IPS-15b (cell line): ENCODE measurements around the gene ABCA2.

Experiments used
- H3K27me3 ChIP-seq: one replicate; pipeline ENCODE4 v1.6.1; 2013; ENCODE audit warnings: low read length; ENCODE audit not compliant: control insufficient read depth, insufficient read depth
- H3K36me3 ChIP-seq: one replicate; pipeline ENCODE4 v1.6.1; 2013; ENCODE audit warnings: low read length; ENCODE audit not compliant: control insufficient read depth, insufficient read depth
- H3K4me1 ChIP-seq: one replicate; pipeline ENCODE4 v1.6.1; 2013; ENCODE audit warnings: mild to moderate bottlenecking, low read length; ENCODE audit not compliant: control insufficient read depth, insufficient read depth
- H3K4me3 ChIP-seq: one replicate; pipeline ENCODE4 v1.5.1; 2013; ENCODE audit warnings: low read depth, low read length
- H3K9ac ChIP-seq: one replicate; pipeline ENCODE4 v1.6.1; 2013; ENCODE audit warnings: low read depth, mild to moderate bottlenecking, low read length
- H3K9me3 ChIP-seq: one replicate; pipeline ENCODE4 v1.6.1; 2013; ENCODE audit warnings: mild to moderate bottlenecking, low read length; ENCODE audit not compliant: control insufficient read depth, insufficient read depth

ABCA2 gene

GRCh38 chr9:137013571-137013940 lies 14.5 kb downstream of the ABCA2 start:
- Histone ChIP-seq H3K4me3 (no peak overlapping the region), H3K9ac (no peak overlapping the region), H3K27me3 (no peaks in the 10 kb centered on the region), H3K36me3 (peaks cover 3% of the 10 kb centered on the region), H3K4me1 (no peaks in the 10 kb centered on the region), H3K9me3 (no peaks in the 10 kb centered on the region)

- H3K36me3 ChIP-seq: peaks cover 6% of the 10 kb centered on the region
- no peaks in the 10 kb centered on the region for H3K9me3 ChIP-seq
- no peaks in the 10 kb centered on the region for H3K4me1 ChIP-seq
- H3K27me3 ChIP-seq: no peaks in the 10 kb centered on the region
- no peak overlapping the region for H3K4me3 ChIP-seq
- H3K9ac ChIP-seq: no peak overlapping the region
Measured at GRCh38 chr9:137012694-137013570, 15.1 kb downstream of the ABCA2 start.

GRCh38 chr9:137011907-137012675 lies 15.9 kb downstream of the ABCA2 start:
- Histone ChIP-seq H3K4me3 (no peak overlapping the region), H3K4me1 (no peaks in the 10 kb centered on the region), H3K36me3 (peaks cover 6% of the 10 kb centered on the region), H3K9me3 (no peaks in the 10 kb centered on the region), H3K9ac (no peak overlapping the region), H3K27me3 (no peaks in the 10 kb centered on the region)

- Histone ChIP-seq H3K36me3 (peaks cover 6% of the 10 kb centered on the region), H3K4me3 (no peak overlapping the region), H3K9ac (no peak overlapping the region), H3K9me3 (no peaks in the 10 kb centered on the region), H3K27me3 (no peaks in the 10 kb centered on the region), H3K4me1 (no peaks in the 10 kb centered on the region)
Measured at GRCh38 chr9:137011156-137011555, 16.9 kb downstream of the ABCA2 start.

- Histone ChIP-seq H3K9me3 (no peaks in the 10 kb centered on the region), H3K36me3 (peaks cover 6% of the 10 kb centered on the region), H3K4me1 (no peaks in the 10 kb centered on the region), H3K9ac (no peak overlapping the region), H3K4me3 (no peak overlapping the region), H3K27me3 (no peaks in the 10 kb centered on the region)
Measured at GRCh38 chr9:137009938-137010732, 17.9 kb downstream of the ABCA2 start.

GRCh38 chr9:137009217-137009616 lies 18.8 kb downstream of the ABCA2 start:
- Histone ChIP-seq H3K9me3 (no peaks in the 10 kb centered on the region), H3K27me3 (no peaks in the 10 kb centered on the region), H3K9ac (no peak overlapping the region)

GRCh38 chr9:137008312-137008711 lies 19.7 kb downstream of the ABCA2 start:
- no peaks in the 10 kb centered on the region for H3K4me1 ChIP-seq
- H3K9ac ChIP-seq: no peak overlapping the region
- H3K36me3 ChIP-seq: peaks cover 6% of the 10 kb centered on the region
- no peaks in the 10 kb centered on the region for H3K27me3 ChIP-seq
- H3K4me3 ChIP-seq: no peak overlapping the region
- H3K9me3 ChIP-seq: no peaks in the 10 kb centered on the region

More at GRCh38 chr9:137009217-137009616, 18.8 kb downstream of the ABCA2 start:
- H3K36me3 ChIP-seq: peaks cover 6% of the 10 kb centered on the region
- no peaks in the 10 kb centered on the region for H3K4me1 ChIP-seq
- H3K4me3 ChIP-seq: no peak overlapping the region

GRCh38 chr9:137007816-137008270 lies 20.2 kb downstream of the ABCA2 start:
- Histone ChIP-seq H3K9me3 (no peaks in the 10 kb centered on the region), H3K27me3 (no peaks in the 10 kb centered on the region), H3K4me1 (no peaks in the 10 kb centered on the region), H3K9ac (no peak overlapping the region), H3K36me3 (peaks cover 6% of the 10 kb centered on the region), H3K4me3 (no peak overlapping the region)

GRCh38 chr9:137007108-137007815 lies 20.8 kb downstream of the ABCA2 start:
- no peak overlapping the region for H3K4me3 ChIP-seq
- H3K9ac ChIP-seq: no peak overlapping the region
- no peaks in the 10 kb centered on the region for H3K9me3 ChIP-seq
- H3K27me3 ChIP-seq: no peaks in the 10 kb centered on the region
- no peaks in the 10 kb centered on the region for H3K4me1 ChIP-seq
- H3K36me3 ChIP-seq: peaks cover 6% of the 10 kb centered on the region

- no peak overlapping the region for H3K9ac ChIP-seq
- no peaks in the 10 kb centered on the region for H3K4me1 ChIP-seq
- no peak overlapping the region for H3K4me3 ChIP-seq
- no peaks in the 10 kb centered on the region for H3K9me3 ChIP-seq
- H3K27me3 ChIP-seq: no peaks in the 10 kb centered on the region
- H3K36me3 ChIP-seq: peaks cover 3% of the 10 kb centered on the region
Measured at GRCh38 chr9:137006116-137007003, 21.7 kb downstream of the ABCA2 start.
